HUES64 (cell line): ENCODE data around the gene DHX8.
"Not testable (repeated sequence)": the region's sequence is repeated elsewhere in the genome, so short reads cannot be mapped to it uniquely, and the experiment has no call there.

Experiments
- H3K27ac ChIP-seq: 2 replicates; pipeline ENCODE4 v1.7.0; 2013; ENCODE audit warnings: low read depth, low read length, inconsistent platforms
- H3K27me3 ChIP-seq: 2 replicates; pipeline ENCODE4 v1.6.1; 2013; ENCODE audit warnings: mild to moderate bottlenecking, low read length; ENCODE audit not compliant: insufficient read depth
- H3K36me3 ChIP-seq: 2 replicates; pipeline ENCODE4 v1.6.1; 2013; ENCODE audit warnings: mild to moderate bottlenecking, low read length; ENCODE audit not compliant: insufficient read depth
- H3K4me1 ChIP-seq: 2 replicates; pipeline ENCODE4 v1.6.1; 2013; ENCODE audit warnings: mild to moderate bottlenecking, low read length, moderate library complexity; ENCODE audit not compliant: insufficient read depth
- H3K4me3 ChIP-seq: 2 replicates; pipeline ENCODE4 v1.5.1; 2013; ENCODE audit warnings: mild to moderate bottlenecking, low read length, moderate library complexity
- H3K9ac ChIP-seq: 2 replicates; pipeline ENCODE4 v1.6.1; 2013; ENCODE audit warnings: mild to moderate bottlenecking, low read depth, low read length
- H3K9me3 ChIP-seq: 2 replicates; pipeline ENCODE4 v1.6.1; 2013; ENCODE audit warnings: low read depth, low read length; ENCODE audit not compliant: insufficient read depth
- WGBS: fragments of 150-250, 120-280 bp; methylation state at CpG from one replicate; pipeline ENCODE4 v1.1.7; 2013; ENCODE audit warnings: missing lambda C conversion rate; 5-methylcytosine and 5-hydroxymethylcytosine counted together

DHX8 gene

GRCh38 chr17:43448720-43449469 lies 34.9 kb upstream of the DHX8 start:
- no peaks in the 10 kb centered on the region for H3K27me3 ChIP-seq
- H3K4me1 ChIP-seq, result peaks cover 8% of the 10 kb centered on the region; the same call in 1 of the 2 replicates
- no peaks in the 10 kb centered on the region for H3K36me3 ChIP-seq
- no peak overlapping the region for H3K4me3 ChIP-seq
- no peaks in the 10 kb centered on the region for H3K9me3 ChIP-seq
- 84% methylated on average over 6 of the region's 7 CpGs for WGBS
- H3K9ac ChIP-seq, result no peak overlapping the region
- H3K27ac ChIP-seq, result no peak overlapping the region

- Histone ChIP-seq H3K9me3 (no peaks in the 10 kb centered on the region), H3K27me3 (no peaks in the 10 kb centered on the region), H3K4me1 (peaks cover 3% of the 10 kb centered on the region; the same call in 1 of the 2 replicates), H3K4me3 (no peak overlapping the region), H3K9ac (no peak overlapping the region), H3K27ac (no peak overlapping the region), H3K36me3 (no peaks in the 10 kb centered on the region)
- WGBS, result 93% methylated on average over 8 of the region's 8 CpGs
These were observed 34.1 kb upstream of the DHX8 start for GRCh38 chr17:43449470-43450248.

- not testable (repeated sequence) for H3K9me3 ChIP-seq, H3K27ac ChIP-seq, H3K36me3 ChIP-seq, H3K4me3 ChIP-seq, H3K27me3 ChIP-seq, H3K9ac ChIP-seq, H3K4me1 ChIP-seq
- WGBS, result 95% methylated on average over 20 of the region's 20 CpGs
These were observed 33.0 kb upstream of the DHX8 start for GRCh38 chr17:43450791-43451190.

GRCh38 chr17:43451741-43452140 lies 32.0 kb upstream of the DHX8 start:
- WGBS, result 96% methylated on average over 32 of the region's 32 CpGs

GRCh38 chr17:43453331-43453812 lies 30.4 kb upstream of the DHX8 start:
- Histone ChIP-seq H3K36me3 (no peaks in the 10 kb centered on the region), H3K4me1 (no peaks in the 10 kb centered on the region), H3K9ac (no peak overlapping the region), H3K4me3 (no peak overlapping the region), H3K27me3 (no peaks in the 10 kb centered on the region), H3K27ac (no peak overlapping the region), H3K9me3 (no peaks in the 10 kb centered on the region)
- WGBS, result 89% methylated on average over 11 of the region's 11 CpGs

More at GRCh38 chr17:43451741-43452140, 32.0 kb upstream of the DHX8 start:
- not testable (repeated sequence) for H3K4me1 ChIP-seq, H3K27me3 ChIP-seq, H3K9ac ChIP-seq, H3K36me3 ChIP-seq, H3K9me3 ChIP-seq, H3K4me3 ChIP-seq, H3K27ac ChIP-seq

- Histone ChIP-seq H3K36me3 (no peaks in the 10 kb centered on the region), H3K9ac (no peak overlapping the region), H3K9me3 (no peaks in the 10 kb centered on the region), H3K27me3 (no peaks in the 10 kb centered on the region), H3K4me1 (no peaks in the 10 kb centered on the region), H3K4me3 (no peak overlapping the region), H3K27ac (no peak overlapping the region)
- 100% methylated on average over 1 of the region's 1 CpG for WGBS
These were observed 28.9 kb upstream of the DHX8 start for GRCh38 chr17:43454868-43455267.

GRCh38 chr17:43456029-43456428 lies 27.7 kb upstream of the DHX8 start:
- Histone ChIP-seq H3K36me3 (no peaks in the 10 kb centered on the region), H3K9me3 (no peaks in the 10 kb centered on the region), H3K4me3 (no peak overlapping the region), H3K27ac (no peak overlapping the region), H3K9ac (no peak overlapping the region), H3K4me1 (no peaks in the 10 kb centered on the region), H3K27me3 (no peaks in the 10 kb centered on the region)
- WGBS, result 96% methylated on average over 5 of the region's 6 CpGs

- Histone ChIP-seq H3K4me3 (no peak overlapping the region), H3K27me3 (no peaks in the 10 kb centered on the region), H3K27ac (no peak overlapping the region), H3K9me3 (no peaks in the 10 kb centered on the region), H3K9ac (no peak overlapping the region), H3K4me1 (no peaks in the 10 kb centered on the region), H3K36me3 (no peaks in the 10 kb centered on the region)
- WGBS, result 82% methylated on average over 7 of the region's 7 CpGs
These were observed 27.0 kb upstream of the DHX8 start for GRCh38 chr17:43456661-43457361.

- H3K36me3 ChIP-seq, result no peaks in the 10 kb centered on the region
- H3K4me3 ChIP-seq, result no peak overlapping the region
- H3K27me3 ChIP-seq, result no peaks in the 10 kb centered on the region
- no peak overlapping the region for H3K9ac ChIP-seq
- no peak overlapping the region for H3K27ac ChIP-seq
- H3K9me3 ChIP-seq, result no peaks in the 10 kb centered on the region
- 86% methylated on average over 1 of the region's 1 CpG for WGBS
- no peaks in the 10 kb centered on the region for H3K4me1 ChIP-seq
These were observed 26.4 kb upstream of the DHX8 start for GRCh38 chr17:43457362-43457692.

- not testable (repeated sequence) for H3K36me3 ChIP-seq, H3K9me3 ChIP-seq, H3K9ac ChIP-seq, H3K4me1 ChIP-seq, H3K4me3 ChIP-seq, H3K27me3 ChIP-seq, H3K27ac ChIP-seq
- 93% methylated on average over 5 of the region's 5 CpGs for WGBS
These were observed 23.9 kb upstream of the DHX8 start for GRCh38 chr17:43459878-43460277.

- no CpG with 5 or more reads among the region's 1 CpG for WGBS
- Histone ChIP-seq H3K36me3 (no peaks in the 10 kb centered on the region), H3K9ac (no peak overlapping the region), H3K27ac (no peak overlapping the region), H3K4me1 (no peaks in the 10 kb centered on the region), H3K9me3 (no peaks in the 10 kb centered on the region), H3K4me3 (no peak overlapping the region), H3K27me3 (no peaks in the 10 kb centered on the region)
These were observed 22.6 kb upstream of the DHX8 start for GRCh38 chr17:43461185-43461584.
